ENCODE measurements around the gene DDB1. TPM values are rescaled to one million over a fixed set of nuclear protein-coding genes. Genes with fewer than 3 reads are reported as not detected.

DDB1 gene
- total and polyA plus RNA-seq, 9 of the 15 experiments (the other 6 are each of a cell fraction or from before 2014, with no cell fraction given), result 172 to 361 (median 266) TPM

- H3K9me3 ChIP-seq (replicated peaks; ENCODE audit: control insufficient read depth, insufficient read depth, low read depth, low read length), result no peaks in the 10 kb centered on the region
- no peaks in the 10 kb centered on the region for H3K79me2 ChIP-seq (ENCODE audit: control insufficient read depth, insufficient read depth, low read length)
- DNase-seq (ENCODE audit: extremely low read depth in 1 of 4, low spot score in 3 of 4) (peak in 1 of 4 experiments; percentile 3), FAIRE-seq (no peak), ATAC-seq (no peak)
- no peaks in the 10 kb centered on the region for H3K36me3 ChIP-seq (ENCODE audit: control insufficient read depth, insufficient read depth, low read length)
- ChIA-PET CTCF (ENCODE audit: low intra/inter-chr PET ratio) (no interaction called here), POLR2A (interaction anchor here (1.0 kb wide), 1 partner anchor 9 kb away, joined by 4 read pairs; no protein-coding TSS in a partner anchor)
- TF ChIP-seq ZKSCAN1 (IDR thresholded peaks at IDR 0.05; ENCODE audit: low read depth, low read length), result peak; percentile 87
- TF ChIP-seq BDP1 (IDR thresholded peaks at IDR 0.05; ENCODE audit: insufficient read depth, insufficient read length), result no peak
- H2AFZ ChIP-seq (ENCODE audit: low read depth, low read length), result no peak overlapping the region
- no peak overlapping the region for H3K4me2 ChIP-seq (ENCODE audit: insufficient read depth, low read length)
- intact Hi-C loops (cut with micrococcal nuclease) (no loop called here), in situ Hi-C loops (cut with MboI) (no loop called here)
- WGBS (ENCODE audit: insufficient coverage, low coverage, missing lambda C conversion rate), result 71% methylated on average over 4 of the region's 4 CpGs
- H3K27me3 ChIP-seq (ENCODE audit: control insufficient read depth in 2 of 2, insufficient read depth in 2 of 2, low read length in 2 of 2), result no peaks in the 10 kb centered on the region
- H4K20me1 ChIP-seq (replicated peaks; ENCODE audit: control insufficient read depth, insufficient read depth, low read length), result no peaks in the 10 kb centered on the region
- H3K4me1 ChIP-seq (replicated peaks in 1 of 2; ENCODE audit: control insufficient read depth in 2 of 2, insufficient read depth in 2 of 2, low read length in 2 of 2), result peaks cover 0 to 9% of the 10 kb centered on the region in 2 experiments; a peak in 2 of 5 replicates
- H3K27ac ChIP-seq (ENCODE audit: extremely low read depth, low read depth, low read length), result no peak overlapping the region
- H3K9me1 ChIP-seq (ENCODE audit: control insufficient read depth, insufficient read depth, low read length), result no peaks in the 10 kb centered on the region
- no peak overlapping the region for H3K4me3 ChIP-seq
- no TSS peak for BruUV-seq (replicated peaks)
- H3K9ac ChIP-seq (ENCODE audit: insufficient read depth in 1 of 2, low read depth in 2 of 2, low read length in 2 of 2), result 0 out of 4 replicates have a peak overlapping the region, but pooled peaks of 1 of the 2 experiments have one; percentile 37
Observed at GRCh38 chr11:61274084-61274483, 58.8 kb downstream of the DDB1 start.

- Histone ChIP-seq H3K79me2 (ENCODE audit: control insufficient read depth, insufficient read depth, low read length) (no peaks in the 10 kb centered on the region), H3K4me3 (no peak overlapping the region), H3K9ac (ENCODE audit: insufficient read depth in 1 of 2, low read depth in 2 of 2, low read length in 2 of 2) (0 out of 4 replicates have a peak overlapping the region, but pooled peaks of 1 of the 2 experiments have one; percentile 23), H3K9me3 (replicated peaks; ENCODE audit: control insufficient read depth, insufficient read depth, low read depth, low read length) (no peaks in the 10 kb centered on the region), H2AFZ (ENCODE audit: low read depth, low read length) (no peak overlapping the region), H3K27ac (ENCODE audit: extremely low read depth, low read depth, low read length) (no peak overlapping the region), H4K20me1 (replicated peaks; ENCODE audit: control insufficient read depth, insufficient read depth, low read length) (no peaks in the 10 kb centered on the region), H3K4me2 (ENCODE audit: insufficient read depth, low read length) (no peak overlapping the region), H3K36me3 (ENCODE audit: control insufficient read depth, insufficient read depth, low read length) (no peaks in the 10 kb centered on the region), H3K4me1 (replicated peaks in 1 of 2; ENCODE audit: control insufficient read depth in 2 of 2, insufficient read depth in 2 of 2, low read length in 2 of 2) (peaks cover 0 to 14% of the 10 kb centered on the region in 2 experiments; a peak in 3 of 5 replicates), H3K27me3 (ENCODE audit: control insufficient read depth in 2 of 2, insufficient read depth in 2 of 2, low read length in 2 of 2) (no peaks in the 10 kb centered on the region), H3K9me1 (ENCODE audit: control insufficient read depth, insufficient read depth, low read length) (no peaks in the 10 kb centered on the region)
- DNase-seq (ENCODE audit: extremely low read depth in 1 of 4, low spot score in 3 of 4) (peak in 1 of 4 experiments; percentile 3), ATAC-seq (peak; percentile 56), FAIRE-seq (no peak)
- BruUV-seq (replicated peaks), result no TSS peak
- 57% methylated on average over 12 of the region's 16 CpGs for WGBS (ENCODE audit: insufficient coverage, low coverage, missing lambda C conversion rate)
- intact Hi-C loops (cut with micrococcal nuclease), result no loop called here
- CTCF ChIA-PET (ENCODE audit: low intra/inter-chr PET ratio), result interaction anchor here (0.6 kb wide), 1 partner anchor 474 kb away, joined by 3 read pairs; no protein-coding TSS in a partner anchor
- in situ Hi-C loops (cut with MboI), result no loop called here
- POLR2A ChIA-PET, result no interaction called here
- TF ChIP-seq ZFP30 (CRISPR knock-in tag; IDR thresholded peaks at IDR 0.05; ENCODE audit: borderline replicate concordance), result no peak
- TF ChIP-seq FIP1L1 (IDR thresholded peaks at IDR 0.05; ENCODE audit: low read depth, low read length, poor library complexity, severe bottlenecking), result no peak
- TF ChIP-seq MECOM (CRISPR knock-in tag; IDR thresholded peaks at IDR 0.05), result no peak
- no peak for TF ChIP-seq CSDE1 (IDR thresholded peaks at IDR 0.05)
- no peak for TF ChIP-seq PKNOX1 (IDR thresholded peaks at IDR 0.05)
- TF ChIP-seq ARID1B (IDR thresholded peaks at IDR 0.05), result no peak
- TF ChIP-seq SMARCA5 (IDR thresholded peaks at IDR 0.05), result no peak
- no peak for TF ChIP-seq ZNF282 (CRISPR knock-in tag; IDR thresholded peaks at IDR 0.05)
- TF ChIP-seq ZBTB43 (CRISPR knock-in tag; IDR thresholded peaks at IDR 0.05), result no peak
- no peak for TF ChIP-seq ILK (tag; IDR thresholded peaks at IDR 0.05; ENCODE audit: borderline replicate concordance, low read depth)
- no peak for TF ChIP-seq ELF2 (CRISPR knock-in tag; IDR thresholded peaks at IDR 0.05)
- no peak for TF ChIP-seq ZNF184 (CRISPR knock-in tag; IDR thresholded peaks at IDR 0.05)
Observed at GRCh38 chr11:61273178-61274078, 59.5 kb downstream of the DDB1 start.
